K562 (cell line): ENCODE data around the gene LONRF2. TPM values are rescaled to one million over a fixed set of nuclear protein-coding genes. Genes with fewer than 3 reads are reported as not detected.

ENCODE experiments used
- CBFA2T2 ChIP-seq: fragments of 450-650 bp; conservative IDR thresholded peaks from 2 replicates; pipeline ENCODE4 v1.6.1; 2017; ENCODE audit warnings: mild to moderate bottlenecking
- FOXK2 ChIP-seq, 2 experiments: fragments of 450-650 bp; IDR thresholded peaks in 1 of 2; conservative IDR thresholded peaks in 1 of 2; 2 replicates each; pipeline ENCODE4 v1.6.1; 2016; ENCODE audit warnings: low read depth in 2 of 2, mild to moderate bottlenecking in 1 of 2
- HDAC1 ChIP-seq, 2 experiments: fragments of 450-650 bp; IDR thresholded peaks; 2 replicates each; pipeline ENCODE4 v1.6.1; 2016 to 2017; ENCODE audit warnings: inconsistent platforms in 1 of 2, mild to moderate bottlenecking in 1 of 2, moderate library complexity in 1 of 2
- JUND ChIP-seq, 2 experiments: IDR thresholded peaks; 2 replicates in 1 of 2; 3 replicates in 1 of 2; pipeline ENCODE4 v1.6.1; 2011; ENCODE audit warnings: borderline replicate concordance in 2 of 2, low read depth in 2 of 2, low read length in 2 of 2, improper control_type of control experiment in 1 of 2, missing biosample characterization in 1 of 2, missing genetic modification characterization in 1 of 2, missing genetic modification reagents in 1 of 2
- MYC ChIP-seq, 2 experiments: fragments of 250-450 bp in 1 of 2; sonication (Bioruptor Pico) in 1 of 2; IDR thresholded peaks; 2 replicates each; pipeline versions ENCODE4 v1.5.1 to v1.6.1; 2012 to 2021; ENCODE audit warnings: low read depth in 2 of 2, borderline replicate concordance in 1 of 2, improper control_type of control experiment in 1 of 2, low read length in 1 of 2, mild to moderate bottlenecking in 1 of 2, moderate library complexity in 1 of 2
- NFIC ChIP-seq: fragments of 450-650 bp; IDR thresholded peaks from 2 replicates; pipeline ENCODE4 v1.6.1; 2017; ENCODE audit warnings: mild to moderate bottlenecking, inconsistent platforms
- SP2 ChIP-seq: IDR thresholded peaks from 2 replicates; pipeline ENCODE4 v1.6.1; 2011; ENCODE audit warnings: mild to moderate bottlenecking, low read depth, low read length, moderate library complexity; ENCODE audit not compliant: poor library complexity, severe bottlenecking; ENCODE audit errors: extremely low read depth
- STAT5A ChIP-seq: IDR thresholded peaks from 2 replicates; pipeline ENCODE4 v1.6.1; 2012; ENCODE audit warnings: low read length, inconsistent platforms, borderline replicate concordance
- ZNF311 ChIP-seq: fragments of 250-450 bp; sonication (Bioruptor Pico); IDR thresholded peaks from 2 replicates; pipeline ENCODE4 v1.4.0; 2020; ENCODE audit warnings: mild to moderate bottlenecking, moderate library complexity
- ZNF316 ChIP-seq: fragments of 450-650 bp; IDR thresholded peaks from 2 replicates; pipeline ENCODE4 v1.6.1; 2016
- ZNF431 ChIP-seq: sonication (generic); formaldehyde crosslinking; IDR thresholded peaks from 2 replicates; pipeline ENCODE4 v1.8.0; 2022; ENCODE audit warnings: mild to moderate bottlenecking, missing genetic modification reagents
- ZSCAN29 ChIP-seq: fragments of 450-650 bp; IDR thresholded peaks from 2 replicates; pipeline ENCODE4 v1.6.1; 2017
- polyA plus RNA-seq, 8 experiments: library from polyadenylated mRNA; depleted of rRNA in 4 of 8; stranded (reverse) in 5 of 8; unstranded in 3 of 8; fragments of >200 nt; fragmentation: Nextera tagmentation in 2 of 8; fragmentation: Illumina TruSeq in 1 of 8; extraction: Ambion mirVana in 2 of 8; extraction: Trizol in 1 of 8; gene quantifications; 2 replicates each; pipeline versions ENCODE4 v1.2.1 to v1.2.3, GENCODE V29; 2011 to 2014; ENCODE audit warnings: inconsistent platforms in 1 of 8, missing spikeins in 1 of 8
- total RNA-seq, 7 experiments: library from RNA; depleted of rRNA in 6 of 7; stranded (reverse); fragments of >200 nt in 6 of 7; fragmentation: Illumina TruSeq in 2 of 7; extraction: Trizol in 2 of 7; gene quantifications; 2 replicates each; pipeline versions ENCODE4 v1.2.1 to v1.2.3, GENCODE V29; 2011 to 2021; ENCODE audit warnings: low replicate concordance in 1 of 7
- TF ChIP-seq, protein P1 (sequence below): fragments of 450-650 bp; IDR thresholded peaks from 2 replicates; pipeline ENCODE4 v1.6.1; 2016; ENCODE audit warnings: mild to moderate bottlenecking, moderate library complexity
- TF ChIP-seq, protein P2 (sequence below): fragments of 450-650 bp; IDR thresholded peaks from 2 replicates; pipeline ENCODE4 v1.6.1; 2014; ENCODE audit warnings: low read depth, mild to moderate bottlenecking, moderate library complexity, borderline replicate concordance

The LONRF2 gene
- total and polyA plus RNA-seq, 9 of the 15 experiments (the other 6 are each of a cell fraction or from before 2014, with no cell fraction given), result 0.35 to 5.0 (median 2.7) TPM

DNA sequence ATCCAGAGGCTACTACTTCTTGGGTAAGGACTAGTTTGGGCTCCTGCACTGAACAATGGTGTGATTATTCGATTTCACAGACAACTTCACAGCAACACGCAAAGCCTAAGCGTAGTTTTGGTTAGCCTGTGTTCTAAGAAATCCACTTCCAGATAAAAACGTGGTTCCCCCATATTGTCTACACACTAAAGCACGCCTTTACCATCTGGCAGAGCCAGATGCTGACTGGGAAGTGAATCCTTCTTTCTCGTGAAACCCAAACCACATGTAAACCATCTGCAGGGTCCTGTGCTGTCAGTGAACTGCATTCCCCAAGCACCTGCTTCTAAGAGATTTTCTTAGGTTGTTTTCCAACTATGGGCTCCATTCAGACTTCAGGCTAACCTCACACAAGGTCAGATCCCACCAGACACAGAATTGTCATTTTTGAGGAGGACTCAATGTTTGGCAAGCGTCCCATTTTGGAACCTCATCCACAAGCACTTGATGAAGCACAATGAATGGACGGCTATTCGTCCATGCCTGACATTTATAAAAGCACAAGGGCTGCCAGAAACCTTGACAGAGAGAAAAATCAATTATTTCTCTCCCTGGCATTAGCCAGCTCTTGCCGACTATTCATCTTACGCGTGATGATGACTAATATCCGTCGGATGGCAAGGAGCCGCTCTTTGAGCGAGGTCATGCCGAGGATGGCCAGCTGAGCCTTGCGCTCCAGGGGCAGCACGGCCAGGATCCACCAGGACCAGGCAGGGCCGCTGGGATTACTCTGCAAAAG is 38.4 kb downstream of the LONRF2 start (continued):
- TF ChIP-seq, protein P1, sequence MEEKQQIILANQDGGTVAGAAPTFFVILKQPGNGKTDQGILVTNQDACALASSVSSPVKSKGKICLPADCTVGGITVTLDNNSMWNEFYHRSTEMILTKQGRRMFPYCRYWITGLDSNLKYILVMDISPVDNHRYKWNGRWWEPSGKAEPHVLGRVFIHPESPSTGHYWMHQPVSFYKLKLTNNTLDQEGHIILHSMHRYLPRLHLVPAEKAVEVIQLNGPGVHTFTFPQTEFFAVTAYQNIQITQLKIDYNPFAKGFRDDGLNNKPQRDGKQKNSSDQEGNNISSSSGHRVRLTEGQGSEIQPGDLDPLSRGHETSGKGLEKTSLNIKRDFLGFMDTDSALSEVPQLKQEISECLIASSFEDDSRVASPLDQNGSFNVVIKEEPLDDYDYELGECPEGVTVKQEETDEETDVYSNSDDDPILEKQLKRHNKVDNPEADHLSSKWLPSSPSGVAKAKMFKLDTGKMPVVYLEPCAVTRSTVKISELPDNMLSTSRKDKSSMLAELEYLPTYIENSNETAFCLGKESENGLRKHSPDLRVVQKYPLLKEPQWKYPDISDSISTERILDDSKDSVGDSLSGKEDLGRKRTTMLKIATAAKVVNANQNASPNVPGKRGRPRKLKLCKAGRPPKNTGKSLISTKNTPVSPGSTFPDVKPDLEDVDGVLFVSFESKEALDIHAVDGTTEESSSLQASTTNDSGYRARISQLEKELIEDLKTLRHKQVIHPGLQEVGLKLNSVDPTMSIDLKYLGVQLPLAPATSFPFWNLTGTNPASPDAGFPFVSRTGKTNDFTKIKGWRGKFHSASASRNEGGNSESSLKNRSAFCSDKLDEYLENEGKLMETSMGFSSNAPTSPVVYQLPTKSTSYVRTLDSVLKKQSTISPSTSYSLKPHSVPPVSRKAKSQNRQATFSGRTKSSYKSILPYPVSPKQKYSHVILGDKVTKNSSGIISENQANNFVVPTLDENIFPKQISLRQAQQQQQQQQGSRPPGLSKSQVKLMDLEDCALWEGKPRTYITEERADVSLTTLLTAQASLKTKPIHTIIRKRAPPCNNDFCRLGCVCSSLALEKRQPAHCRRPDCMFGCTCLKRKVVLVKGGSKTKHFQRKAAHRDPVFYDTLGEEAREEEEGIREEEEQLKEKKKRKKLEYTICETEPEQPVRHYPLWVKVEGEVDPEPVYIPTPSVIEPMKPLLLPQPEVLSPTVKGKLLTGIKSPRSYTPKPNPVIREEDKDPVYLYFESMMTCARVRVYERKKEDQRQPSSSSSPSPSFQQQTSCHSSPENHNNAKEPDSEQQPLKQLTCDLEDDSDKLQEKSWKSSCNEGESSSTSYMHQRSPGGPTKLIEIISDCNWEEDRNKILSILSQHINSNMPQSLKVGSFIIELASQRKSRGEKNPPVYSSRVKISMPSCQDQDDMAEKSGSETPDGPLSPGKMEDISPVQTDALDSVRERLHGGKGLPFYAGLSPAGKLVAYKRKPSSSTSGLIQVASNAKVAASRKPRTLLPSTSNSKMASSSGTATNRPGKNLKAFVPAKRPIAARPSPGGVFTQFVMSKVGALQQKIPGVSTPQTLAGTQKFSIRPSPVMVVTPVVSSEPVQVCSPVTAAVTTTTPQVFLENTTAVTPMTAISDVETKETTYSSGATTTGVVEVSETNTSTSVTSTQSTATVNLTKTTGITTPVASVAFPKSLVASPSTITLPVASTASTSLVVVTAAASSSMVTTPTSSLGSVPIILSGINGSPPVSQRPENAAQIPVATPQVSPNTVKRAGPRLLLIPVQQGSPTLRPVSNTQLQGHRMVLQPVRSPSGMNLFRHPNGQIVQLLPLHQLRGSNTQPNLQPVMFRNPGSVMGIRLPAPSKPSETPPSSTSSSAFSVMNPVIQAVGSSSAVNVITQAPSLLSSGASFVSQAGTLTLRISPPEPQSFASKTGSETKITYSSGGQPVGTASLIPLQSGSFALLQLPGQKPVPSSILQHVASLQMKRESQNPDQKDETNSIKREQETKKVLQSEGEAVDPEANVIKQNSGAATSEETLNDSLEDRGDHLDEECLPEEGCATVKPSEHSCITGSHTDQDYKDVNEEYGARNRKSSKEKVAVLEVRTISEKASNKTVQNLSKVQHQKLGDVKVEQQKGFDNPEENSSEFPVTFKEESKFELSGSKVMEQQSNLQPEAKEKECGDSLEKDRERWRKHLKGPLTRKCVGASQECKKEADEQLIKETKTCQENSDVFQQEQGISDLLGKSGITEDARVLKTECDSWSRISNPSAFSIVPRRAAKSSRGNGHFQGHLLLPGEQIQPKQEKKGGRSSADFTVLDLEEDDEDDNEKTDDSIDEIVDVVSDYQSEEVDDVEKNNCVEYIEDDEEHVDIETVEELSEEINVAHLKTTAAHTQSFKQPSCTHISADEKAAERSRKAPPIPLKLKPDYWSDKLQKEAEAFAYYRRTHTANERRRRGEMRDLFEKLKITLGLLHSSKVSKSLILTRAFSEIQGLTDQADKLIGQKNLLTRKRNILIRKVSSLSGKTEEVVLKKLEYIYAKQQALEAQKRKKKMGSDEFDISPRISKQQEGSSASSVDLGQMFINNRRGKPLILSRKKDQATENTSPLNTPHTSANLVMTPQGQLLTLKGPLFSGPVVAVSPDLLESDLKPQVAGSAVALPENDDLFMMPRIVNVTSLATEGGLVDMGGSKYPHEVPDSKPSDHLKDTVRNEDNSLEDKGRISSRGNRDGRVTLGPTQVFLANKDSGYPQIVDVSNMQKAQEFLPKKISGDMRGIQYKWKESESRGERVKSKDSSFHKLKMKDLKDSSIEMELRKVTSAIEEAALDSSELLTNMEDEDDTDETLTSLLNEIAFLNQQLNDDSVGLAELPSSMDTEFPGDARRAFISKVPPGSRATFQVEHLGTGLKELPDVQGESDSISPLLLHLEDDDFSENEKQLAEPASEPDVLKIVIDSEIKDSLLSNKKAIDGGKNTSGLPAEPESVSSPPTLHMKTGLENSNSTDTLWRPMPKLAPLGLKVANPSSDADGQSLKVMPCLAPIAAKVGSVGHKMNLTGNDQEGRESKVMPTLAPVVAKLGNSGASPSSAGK, result peak; percentile 60; the same call in 1 of the 2 replicates
- TF ChIP-seq ZSCAN29 (peak; percentile 58; the same call in 1 of the 2 replicates), ZNF311 (CRISPR knock-in tag) (no peak), CBFA2T2 (peak; percentile 60), ZNF316 (no peak), STAT5A (peak; percentile 70), JUND (IDR thresholded peaks at IDR 0.05; ENCODE audit: borderline replicate concordance, low read depth, low read length) (no peak), JUND (tag; IDR thresholded peaks at IDR 0.05; ENCODE audit: borderline replicate concordance, low read depth, low read length) (no peak), NFIC (peak; percentile 68), HDAC1 (IDR thresholded peaks at IDR 0.05) (0 out of 4 replicates have a peak, but pooled peaks of 1 of the 2 experiments have one; percentile 12), MYC (IDR thresholded peaks at IDR 0.05; ENCODE audit: low read depth, low read length) (peak; percentile 59; the same call in 1 of the 2 replicates), MYC (CRISPR knock-in tag; IDR thresholded peaks at IDR 0.05; ENCODE audit: borderline replicate concordance, low read depth) (no peak), SP2 (no peak), FOXK2 (conservative IDR thresholded peaks at IDR 0.05 in 1 of 2, IDR thresholded peaks at IDR 0.05 in 1 of 2; ENCODE audit: low read depth in 2 of 2) (peak; percentile 22 to 29; a peak in 1 of 4 replicates), ZNF431 (no peak)
- TF ChIP-seq, protein P2, sequence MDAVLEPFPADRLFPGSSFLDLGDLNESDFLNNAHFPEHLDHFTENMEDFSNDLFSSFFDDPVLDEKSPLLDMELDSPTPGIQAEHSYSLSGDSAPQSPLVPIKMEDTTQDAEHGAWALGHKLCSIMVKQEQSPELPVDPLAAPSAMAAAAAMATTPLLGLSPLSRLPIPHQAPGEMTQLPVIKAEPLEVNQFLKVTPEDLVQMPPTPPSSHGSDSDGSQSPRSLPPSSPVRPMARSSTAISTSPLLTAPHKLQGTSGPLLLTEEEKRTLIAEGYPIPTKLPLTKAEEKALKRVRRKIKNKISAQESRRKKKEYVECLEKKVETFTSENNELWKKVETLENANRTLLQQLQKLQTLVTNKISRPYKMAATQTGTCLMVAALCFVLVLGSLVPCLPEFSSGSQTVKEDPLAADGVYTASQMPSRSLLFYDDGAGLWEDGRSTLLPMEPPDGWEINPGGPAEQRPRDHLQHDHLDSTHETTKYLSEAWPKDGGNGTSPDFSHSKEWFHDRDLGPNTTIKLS, result no peak
